ENCODE results near the gene HRH1.

HRH1 gene

GRCh38 chr3:11304175-11304574 is 149.9 kb downstream of the HRH1 start:
- no peaks in the 10 kb centered on the region for H3K79me2 ChIP-seq (ENCODE audit: insufficient read depth, low read depth)
- H3K36me3 ChIP-seq (ENCODE audit: insufficient read depth): no peaks in the 10 kb centered on the region
- H3K27ac ChIP-seq: no peak overlapping the region
- peaks cover 80% of the 10 kb centered on the region for H3K4me1 ChIP-seq (ENCODE audit: low read depth, poor library complexity, severe bottlenecking)
- no peaks in the 10 kb centered on the region for H3K27me3 ChIP-seq (ENCODE audit: insufficient read depth, low read depth)
- no peak overlapping the region for H3K4me3 ChIP-seq (IDR thresholded peaks at IDR 0.05; ENCODE audit: insufficient read depth, low read depth, low read length)
- no peak overlapping the region for H3K9ac ChIP-seq
- TF ChIP-seq, protein P1, sequence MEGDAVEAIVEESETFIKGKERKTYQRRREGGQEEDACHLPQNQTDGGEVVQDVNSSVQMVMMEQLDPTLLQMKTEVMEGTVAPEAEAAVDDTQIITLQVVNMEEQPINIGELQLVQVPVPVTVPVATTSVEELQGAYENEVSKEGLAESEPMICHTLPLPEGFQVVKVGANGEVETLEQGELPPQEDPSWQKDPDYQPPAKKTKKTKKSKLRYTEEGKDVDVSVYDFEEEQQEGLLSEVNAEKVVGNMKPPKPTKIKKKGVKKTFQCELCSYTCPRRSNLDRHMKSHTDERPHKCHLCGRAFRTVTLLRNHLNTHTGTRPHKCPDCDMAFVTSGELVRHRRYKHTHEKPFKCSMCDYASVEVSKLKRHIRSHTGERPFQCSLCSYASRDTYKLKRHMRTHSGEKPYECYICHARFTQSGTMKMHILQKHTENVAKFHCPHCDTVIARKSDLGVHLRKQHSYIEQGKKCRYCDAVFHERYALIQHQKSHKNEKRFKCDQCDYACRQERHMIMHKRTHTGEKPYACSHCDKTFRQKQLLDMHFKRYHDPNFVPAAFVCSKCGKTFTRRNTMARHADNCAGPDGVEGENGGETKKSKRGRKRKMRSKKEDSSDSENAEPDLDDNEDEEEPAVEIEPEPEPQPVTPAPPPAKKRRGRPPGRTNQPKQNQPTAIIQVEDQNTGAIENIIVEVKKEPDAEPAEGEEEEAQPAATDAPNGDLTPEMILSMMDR (conservative IDR thresholded peaks at IDR 0.05; ENCODE audit: low read depth, low read length): no peak
- no peaks in the 10 kb centered on the region for H4K20me1 ChIP-seq (ENCODE audit: insufficient read depth)
- no peak overlapping the region for H2AFZ ChIP-seq (ENCODE audit: low read depth)
- no peak overlapping the region for H3K4me2 ChIP-seq

GRCh38 chr3:11305509-11305908 is 151.2 kb downstream of the HRH1 start:
- H3K4me1 ChIP-seq (ENCODE audit: low read depth, poor library complexity, severe bottlenecking): peaks cover 67% of the 10 kb centered on the region
- H4K20me1 ChIP-seq (ENCODE audit: insufficient read depth): no peaks in the 10 kb centered on the region
- H3K79me2 ChIP-seq (ENCODE audit: insufficient read depth, low read depth): no peaks in the 10 kb centered on the region
- H3K27ac ChIP-seq: peak overlapping the region; percentile 52; the same call in 1 of the 2 replicates
- no peak overlapping the region for H3K4me3 ChIP-seq (IDR thresholded peaks at IDR 0.05; ENCODE audit: insufficient read depth, low read depth, low read length)
- H3K27me3 ChIP-seq (ENCODE audit: insufficient read depth, low read depth): no peaks in the 10 kb centered on the region
- TF ChIP-seq, protein P1 (conservative IDR thresholded peaks at IDR 0.05; ENCODE audit: low read depth, low read length): no peak
- H3K4me2 ChIP-seq: peak overlapping the region; percentile 29; the same call in 1 of the 2 replicates
- no peak overlapping the region for H2AFZ ChIP-seq (ENCODE audit: low read depth)
- no peaks in the 10 kb centered on the region for H3K36me3 ChIP-seq (ENCODE audit: insufficient read depth)
- H3K9ac ChIP-seq: no peak overlapping the region

- Histone ChIP-seq H3K9ac (no peak overlapping the region; the same call in 1 of the 2 replicates), H3K79me2 (ENCODE audit: insufficient read depth, low read depth) (no peaks in the 10 kb centered on the region), H3K27ac (peak overlapping the region; percentile 52), H2AFZ (ENCODE audit: low read depth) (no peak overlapping the region), H3K4me3 (IDR thresholded peaks at IDR 0.05; ENCODE audit: insufficient read depth, low read depth, low read length) (no peak overlapping the region), H4K20me1 (ENCODE audit: insufficient read depth) (no peaks in the 10 kb centered on the region), H3K36me3 (ENCODE audit: insufficient read depth) (no peaks in the 10 kb centered on the region), H3K4me1 (ENCODE audit: low read depth, poor library complexity, severe bottlenecking) (peaks cover 52% of the 10 kb centered on the region), H3K27me3 (ENCODE audit: insufficient read depth, low read depth) (no peaks in the 10 kb centered on the region), H3K4me2 (peak overlapping the region; percentile 29)
- TF ChIP-seq, protein P1 (conservative IDR thresholded peaks at IDR 0.05; ENCODE audit: low read depth, low read length): no peak
Observed at GRCh38 chr3:11306817-11307589, 152.7 kb downstream of the HRH1 start.

GRCh38 chr3:11307830-11308432 is 153.6 kb downstream of the HRH1 start:
- Histone ChIP-seq H3K4me1 (ENCODE audit: low read depth, poor library complexity, severe bottlenecking) (peaks cover 42% of the 10 kb centered on the region), H3K4me3 (IDR thresholded peaks at IDR 0.05; ENCODE audit: insufficient read depth, low read depth, low read length) (no peak overlapping the region), H3K79me2 (ENCODE audit: insufficient read depth, low read depth) (no peaks in the 10 kb centered on the region), H3K36me3 (ENCODE audit: insufficient read depth) (no peaks in the 10 kb centered on the region), H2AFZ (ENCODE audit: low read depth) (no peak overlapping the region), H3K27ac (no peak overlapping the region), H3K4me2 (no peak overlapping the region), H4K20me1 (ENCODE audit: insufficient read depth) (no peaks in the 10 kb centered on the region), H3K27me3 (ENCODE audit: insufficient read depth, low read depth) (no peaks in the 10 kb centered on the region), H3K9ac (no peak overlapping the region)
- TF ChIP-seq, protein P1 (conservative IDR thresholded peaks at IDR 0.05; ENCODE audit: low read depth, low read length): no peak
